ENCODE measurements around the gene INPP5A. TPM values are rescaled to one million over a fixed set of nuclear protein-coding genes. Genes with fewer than 3 reads are reported as not detected.

The INPP5A gene
- total RNA-seq, 2 donors from 2014 or later = 9.2 to 14.5 TPM

DNA sequence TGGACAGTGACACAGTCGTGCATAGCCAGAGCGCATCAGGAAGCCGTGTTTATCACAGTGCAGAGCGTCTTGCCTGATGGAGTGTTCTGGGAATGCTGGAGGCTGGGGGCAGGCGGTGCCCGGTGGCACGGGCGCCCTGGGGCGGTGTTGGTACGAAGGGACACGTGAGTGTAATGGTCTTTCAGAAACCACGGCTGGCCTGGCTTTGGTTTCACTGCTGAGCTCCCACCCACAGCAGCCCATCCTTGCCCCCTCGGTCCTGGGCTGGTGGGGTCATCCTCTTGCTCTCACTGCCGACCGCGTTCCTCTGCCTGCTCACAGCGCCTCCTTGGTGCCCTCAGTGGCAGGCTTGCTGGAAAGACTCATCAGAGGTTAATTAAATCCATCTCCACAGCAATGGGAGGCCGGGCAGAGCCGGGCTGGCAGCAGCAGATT is 197.8 kb downstream of the INPP5A start:
- ATAC-seq = no peak
- no peaks in the 10 kb centered on the region for H3K9me3 ChIP-seq
- no peak overlapping the region for H3K27ac ChIP-seq
- no peak for DNase-seq
- no peak overlapping the region for H3K4me3 ChIP-seq
- 92 to 94% methylated on average over 19 of the region's 19 CpGs for WGBS, 2 donors
- no peaks in the 10 kb centered on the region for H3K27me3 ChIP-seq
- no peaks in the 10 kb centered on the region for H3K36me3 ChIP-seq (replicated peaks in 1 of 2; ENCODE audit: insufficient read depth in 1 of 2, low read depth in 2 of 2)
- H3K4me1 ChIP-seq = no peaks in the 10 kb centered on the region
- TF ChIP-seq POLR2A (IDR thresholded peaks at IDR 0.05) = no peak
- TF ChIP-seq, protein P1, sequence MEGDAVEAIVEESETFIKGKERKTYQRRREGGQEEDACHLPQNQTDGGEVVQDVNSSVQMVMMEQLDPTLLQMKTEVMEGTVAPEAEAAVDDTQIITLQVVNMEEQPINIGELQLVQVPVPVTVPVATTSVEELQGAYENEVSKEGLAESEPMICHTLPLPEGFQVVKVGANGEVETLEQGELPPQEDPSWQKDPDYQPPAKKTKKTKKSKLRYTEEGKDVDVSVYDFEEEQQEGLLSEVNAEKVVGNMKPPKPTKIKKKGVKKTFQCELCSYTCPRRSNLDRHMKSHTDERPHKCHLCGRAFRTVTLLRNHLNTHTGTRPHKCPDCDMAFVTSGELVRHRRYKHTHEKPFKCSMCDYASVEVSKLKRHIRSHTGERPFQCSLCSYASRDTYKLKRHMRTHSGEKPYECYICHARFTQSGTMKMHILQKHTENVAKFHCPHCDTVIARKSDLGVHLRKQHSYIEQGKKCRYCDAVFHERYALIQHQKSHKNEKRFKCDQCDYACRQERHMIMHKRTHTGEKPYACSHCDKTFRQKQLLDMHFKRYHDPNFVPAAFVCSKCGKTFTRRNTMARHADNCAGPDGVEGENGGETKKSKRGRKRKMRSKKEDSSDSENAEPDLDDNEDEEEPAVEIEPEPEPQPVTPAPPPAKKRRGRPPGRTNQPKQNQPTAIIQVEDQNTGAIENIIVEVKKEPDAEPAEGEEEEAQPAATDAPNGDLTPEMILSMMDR (IDR thresholded peaks at IDR 0.05) = no peak
- intact Hi-C loops (cut with DNase I) = no loop called here

- H3K4me3 ChIP-seq = no peak overlapping the region
- H3K4me1 ChIP-seq = no peaks in the 10 kb centered on the region
- no peak for TF ChIP-seq POLR2A (IDR thresholded peaks at IDR 0.05)
- TF ChIP-seq, protein P1 (IDR thresholded peaks at IDR 0.05) = no peak
- WGBS, 2 donors = 90 to 97% methylated on average over 21 to 24 of the region's 24 CpGs
- intact Hi-C loops (cut with DNase I) = no loop called here
- H3K27ac ChIP-seq = no peak overlapping the region
- H3K9me3 ChIP-seq = no peaks in the 10 kb centered on the region
- DNase-seq (no peak), ATAC-seq (no peak)
- H3K36me3 ChIP-seq (replicated peaks in 1 of 2; ENCODE audit: insufficient read depth in 1 of 2, low read depth in 2 of 2) = no peaks in the 10 kb centered on the region
- no peaks in the 10 kb centered on the region for H3K27me3 ChIP-seq
These were observed 198.4 kb downstream of the INPP5A start for GRCh38 chr10:132735923-132736391.

DNA sequence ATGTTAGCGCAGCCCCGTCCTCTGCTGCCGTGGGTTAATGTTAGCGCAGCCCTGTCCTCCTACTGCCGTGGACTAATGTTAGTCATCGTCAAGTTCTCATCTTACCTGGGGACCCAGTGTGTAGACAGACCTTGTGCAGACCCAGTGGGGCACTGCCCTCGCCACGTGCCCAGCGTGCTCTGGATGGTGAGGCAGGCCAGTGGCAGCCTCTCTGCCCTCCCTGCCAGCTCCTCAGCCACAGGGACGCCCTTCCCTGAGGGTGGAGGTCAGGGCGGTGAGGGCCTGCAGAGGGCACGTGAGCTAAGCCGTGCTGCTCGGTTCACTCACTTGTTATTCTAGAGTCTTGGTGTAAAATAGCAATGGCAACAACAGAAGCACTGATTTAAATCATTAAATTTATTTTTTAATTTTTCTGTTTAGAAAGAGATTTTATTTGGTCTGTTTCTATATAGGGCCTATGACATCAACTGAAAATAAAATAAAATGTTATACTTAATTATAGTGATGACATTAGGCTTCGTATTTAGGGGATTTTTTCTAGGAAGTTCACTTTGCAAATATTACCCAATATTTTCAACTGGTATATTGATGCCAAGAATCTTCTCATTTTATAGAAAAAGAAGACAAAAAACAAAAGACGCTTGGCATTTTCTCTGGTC is 199.9 kb downstream of the INPP5A start:
- DNase-seq (no peak), ATAC-seq (no peak)
- TF ChIP-seq, protein P1 (IDR thresholded peaks at IDR 0.05) = no peak
- TF ChIP-seq POLR2A (IDR thresholded peaks at IDR 0.05) = no peak
- no peak overlapping the region for H3K4me3 ChIP-seq
- H3K36me3 ChIP-seq (replicated peaks in 1 of 2; ENCODE audit: insufficient read depth in 1 of 2, low read depth in 2 of 2) = no peaks in the 10 kb centered on the region
- no peaks in the 10 kb centered on the region for H3K4me1 ChIP-seq
- intact Hi-C loops (cut with DNase I) = no loop called here
- H3K27ac ChIP-seq = no peak overlapping the region
- WGBS, 2 donors = 89 to 91% methylated on average over 14 to 16 of the region's 16 CpGs
- H3K27me3 ChIP-seq = no peaks in the 10 kb centered on the region
- no peaks in the 10 kb centered on the region for H3K9me3 ChIP-seq

DNA sequence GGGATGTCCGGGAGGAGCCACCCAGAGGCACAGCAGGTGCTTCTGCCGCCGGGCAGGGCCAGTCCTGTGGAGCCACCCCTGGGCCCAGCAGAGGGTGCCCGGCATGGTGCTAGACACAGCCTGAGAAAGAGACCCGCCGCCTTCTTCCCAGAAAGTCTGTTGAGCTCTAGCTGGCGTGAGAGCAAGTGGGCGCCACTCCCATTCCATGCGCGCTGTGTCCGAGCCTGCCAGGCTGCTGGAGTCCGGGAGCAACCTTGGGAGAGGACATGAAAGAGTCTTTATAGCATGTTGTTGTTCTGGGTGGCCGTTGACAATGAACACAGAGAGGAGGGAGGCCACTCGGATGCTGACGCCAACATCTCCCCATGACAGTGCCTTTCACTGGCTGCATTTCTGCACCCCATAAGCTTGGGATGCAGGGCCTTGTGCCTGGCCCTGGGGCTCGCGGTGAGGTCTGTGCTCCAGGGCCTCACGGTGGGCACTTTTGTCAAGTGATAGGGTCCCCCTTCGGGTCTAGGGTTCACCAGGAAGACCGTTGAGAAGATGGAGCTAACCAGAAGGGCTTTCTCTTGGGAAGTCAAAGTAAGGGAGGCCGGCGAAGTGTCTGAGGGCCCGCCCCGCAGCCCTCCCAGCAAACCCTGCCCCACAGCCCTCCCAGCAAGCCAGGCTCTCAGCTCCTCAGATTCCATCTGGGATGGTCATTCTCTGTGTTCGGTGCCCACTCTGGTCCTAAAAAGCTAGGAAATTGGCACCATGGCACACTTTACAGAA is 201.1 kb downstream of the INPP5A start:
- Histone ChIP-seq H3K36me3 (replicated peaks in 1 of 2; ENCODE audit: insufficient read depth in 1 of 2, low read depth in 2 of 2) (no peaks in the 10 kb centered on the region), H3K4me3 (no peak overlapping the region), H3K27me3 (no peaks in the 10 kb centered on the region), H3K27ac (no peak overlapping the region), H3K9me3 (no peaks in the 10 kb centered on the region), H3K4me1 (no peaks in the 10 kb centered on the region)
- 92 to 95% methylated on average over 20 to 25 of the region's 25 CpGs for WGBS, 2 donors
- intact Hi-C loops (cut with DNase I) = no loop called here
- TF ChIP-seq, protein P1 (IDR thresholded peaks at IDR 0.05) = no peak
- TF ChIP-seq POLR2A (IDR thresholded peaks at IDR 0.05) = no peak
- DNase-seq (no peak), ATAC-seq (no peak)
